Endothelial cell of umbilical vein (primary cell): ENCODE measurements around the gene ZBTB7B. TPM values are rescaled to one million over a fixed set of nuclear protein-coding genes. Genes with fewer than 3 reads are reported as not detected.

Experiments used
- BruUV-seq: library from RNA; stranded (reverse); fragments of 400-500 nt; replicated peaks from 2 replicates; lab custom pipeline; 2021; lab: Mats Ljungman, UMichigan
- CTCF ChIA-PET: fragments of 300-600, 350-600 bp; sonication (Branson Sonifier 250); formaldehyde crosslinking; loops from one replicate; lab custom pipeline; 2021; ENCODE audit warnings: antibody characterized with exemption, inconsistent platforms; lab: Charles Lee
- POLR2A ChIA-PET: fragments of 300-600, 350-600 bp; sonication (Branson Sonifier 250); formaldehyde crosslinking; loops from one replicate; lab custom pipeline; 2021; ENCODE audit warnings: antibody characterized with exemption, inconsistent platforms; lab: Charles Lee
- DNase-seq: peaks from one replicate; pipeline ENCODE4 v3.0.0-alpha.2; 2011; ENCODE audit warnings: low read depth, low spot score
- FAIRE-seq: peaks from 2 replicates; lab custom pipeline; 2011; peaks lifted over from hg19 to GRCh38; lab: Jason Lieb, UNC
- H2AFZ ChIP-seq: 2 replicates; pipeline ENCODE4 v1.6.0; 2012; ENCODE audit warnings: low read depth, low read length, control low read depth, inconsistent platforms
- H3K27ac ChIP-seq: 2 replicates; pipeline ENCODE4 v1.5.1; 2011; ENCODE audit warnings: low read depth, mild to moderate bottlenecking, control low read depth, low read length, moderate library complexity; ENCODE audit not compliant: insufficient read depth
- H3K27me3 ChIP-seq, 2 experiments: 2 replicates each; pipeline versions ENCODE4 v1.6.0 to v1.6.1; 2011; ENCODE audit warnings: low read length in 2 of 2, mixed read lengths in 1 of 2; ENCODE audit not compliant: control insufficient read depth in 2 of 2, insufficient read depth in 2 of 2
- H3K36me3 ChIP-seq, 2 experiments: 2 replicates in 1 of 2; 3 replicates in 1 of 2; pipeline ENCODE4 v1.5.1; 2011; ENCODE audit warnings: low read length in 2 of 2, mild to moderate bottlenecking in 1 of 2, moderate library complexity in 1 of 2; ENCODE audit not compliant: control insufficient read depth in 2 of 2, insufficient read depth in 2 of 2; ENCODE audit errors: extremely low read depth in 1 of 2
- H3K4me1 ChIP-seq: 3 replicates; pipeline ENCODE4 v1.5.1; 2011; ENCODE audit warnings: mild to moderate bottlenecking, low read length; ENCODE audit not compliant: control insufficient read depth, insufficient read depth; ENCODE audit errors: extremely low read depth
- H3K4me2 ChIP-seq: 2 replicates; pipeline ENCODE4 v1.6.1; 2011; ENCODE audit warnings: low read length, control low read depth, mixed read lengths; ENCODE audit not compliant: insufficient read depth
- H3K4me3 ChIP-seq, 3 experiments: fragments of 200-600 bp in 1 of 3; sonication (generic), shearing (Covaris generic) in 1 of 3; replicated peaks in 1 of 3; 2 replicates each; pipeline ENCODE4 v1.5.1; 2011 to 2016; ENCODE audit warnings: control low read depth in 3 of 3, low read length in 3 of 3, mild to moderate bottlenecking in 2 of 3, inconsistent platforms in 1 of 3, low read depth in 1 of 3, moderate library complexity in 1 of 3; ENCODE audit not compliant: insufficient read depth in 1 of 3
- H3K79me2 ChIP-seq: 2 replicates; pipeline ENCODE4 v1.6.0; 2012; ENCODE audit warnings: low read length, inconsistent platforms; ENCODE audit not compliant: control insufficient read depth, insufficient read depth
- H3K9ac ChIP-seq: replicated peaks from 2 replicates; pipeline ENCODE3; 2011; ENCODE audit warnings: low read length, control low read depth; ENCODE audit not compliant: insufficient read depth; ENCODE audit errors: extremely low read depth
- H3K9me1 ChIP-seq: replicated peaks from 3 replicates; pipeline ENCODE4 v1.6.0; 2011; ENCODE audit warnings: mild to moderate bottlenecking, low read length; ENCODE audit not compliant: control insufficient read depth, insufficient read depth; ENCODE audit errors: extremely low read depth
- H3K9me3 ChIP-seq: replicated peaks from 2 replicates; pipeline ENCODE4 v1.5.1; 2012; ENCODE audit warnings: low read length, inconsistent platforms; ENCODE audit not compliant: control insufficient read depth, insufficient read depth
- H4K20me1 ChIP-seq: replicated peaks from 2 replicates; pipeline ENCODE3; 2011; ENCODE audit warnings: mild to moderate bottlenecking, low read length; ENCODE audit not compliant: control insufficient read depth, insufficient read depth; ENCODE audit errors: extremely low read depth
- EZH2 ChIP-seq: IDR thresholded peaks from 2 replicates; pipeline ENCODE4 v1.6.1; 2012; ENCODE audit warnings: borderline replicate concordance, low read depth, mild to moderate bottlenecking, moderate library complexity, low read length, inconsistent platforms; ENCODE audit not compliant: severe bottlenecking
- FOS ChIP-seq: IDR thresholded peaks from 2 replicates; pipeline ENCODE4 v1.6.1; 2011; ENCODE audit warnings: mild to moderate bottlenecking, low read length, moderate library complexity, borderline replicate concordance; ENCODE audit not compliant: insufficient read depth
- GATA2 ChIP-seq: IDR thresholded peaks from 2 replicates; pipeline ENCODE4 v1.7.0; 2011; ENCODE audit warnings: low read depth, mild to moderate bottlenecking, moderate library complexity, mixed read lengths, low read length; ENCODE audit not compliant: insufficient read length, insufficient read depth
- JUN ChIP-seq: IDR thresholded peaks from 2 replicates; pipeline ENCODE4 v1.6.1; 2011; ENCODE audit warnings: borderline replicate concordance, low read depth; ENCODE audit not compliant: insufficient read length, insufficient read depth
- MYC ChIP-seq: IDR thresholded peaks from one replicate; pipeline ENCODE4 v1.6.1; 2011; ENCODE audit warnings: mild to moderate bottlenecking, low read depth, low read length
- POLR2A ChIP-seq: IDR thresholded peaks from 2 replicates; pipeline ENCODE4 v1.6.1; 2012; ENCODE audit warnings: low read depth, mild to moderate bottlenecking, control low read depth, low read length
- POLR2AphosphoS5 ChIP-seq: IDR thresholded peaks from 2 replicates; pipeline ENCODE4 v1.6.1; 2012; ENCODE audit warnings: low read depth, mild to moderate bottlenecking, control low read depth, low read length, moderate library complexity; ENCODE audit not compliant: insufficient read depth
- dilution Hi-C: fragments of 300-500 bp; cut with MboI; formaldehyde crosslinking; loops from one replicate; pipeline ENCODE4 v1.15.0; 2019; ENCODE audit warnings: low sequenced_read_pairs; ENCODE audit not compliant: extremely low pct_ligation_motif_present
- intact Hi-C: fragments of 100-400 bp; cut with micrococcal nuclease; formaldehyde crosslinking; loops from one replicate; pipeline ENCODE4 v1.10.0; 2022
- polyA plus RNA-seq, 4 experiments: library from polyadenylated mRNA; depleted of rRNA in 3 of 4; stranded (reverse) in 3 of 4; unstranded in 1 of 4; fragments of >200 nt; gene quantifications; 2 replicates each; pipeline versions ENCODE4 v1.2.1 to v1.2.3, GENCODE V29; 2011 to 2012; ENCODE audit warnings: missing spikeins in 1 of 4
- total RNA-seq: library from RNA; stranded (reverse); gene quantifications from 2 replicates; pipeline ENCODE4 v1.2.3, GENCODE V29; 2021
- TF ChIP-seq, protein P1 (sequence below): IDR thresholded peaks from 2 replicates; pipeline ENCODE4 v1.6.1; 2011; ENCODE audit not compliant: insufficient read depth, insufficient read length
- TF ChIP-seq, protein P2 (sequence below), 2 donors: IDR thresholded peaks; 1 replicate in 1 of 2; 2 replicates in 1 of 2; pipeline ENCODE4 v1.5.1; 2011; ENCODE audit warnings: low read length in 2 of 2, mild to moderate bottlenecking in 2 of 2, moderate library complexity in 2 of 2, control low read depth in 1 of 2, inconsistent platforms in 1 of 2, low read depth in 1 of 2; ENCODE audit not compliant: insufficient read depth in 1 of 2; ENCODE audit errors: extremely low read depth in 1 of 2

The ZBTB7B gene
- total and polyA plus RNA-seq, 2 donors (not counting 3 experiments of a cell fraction or from before 2014, with no cell fraction given): 20.0 to 26.2 TPM

DNA sequence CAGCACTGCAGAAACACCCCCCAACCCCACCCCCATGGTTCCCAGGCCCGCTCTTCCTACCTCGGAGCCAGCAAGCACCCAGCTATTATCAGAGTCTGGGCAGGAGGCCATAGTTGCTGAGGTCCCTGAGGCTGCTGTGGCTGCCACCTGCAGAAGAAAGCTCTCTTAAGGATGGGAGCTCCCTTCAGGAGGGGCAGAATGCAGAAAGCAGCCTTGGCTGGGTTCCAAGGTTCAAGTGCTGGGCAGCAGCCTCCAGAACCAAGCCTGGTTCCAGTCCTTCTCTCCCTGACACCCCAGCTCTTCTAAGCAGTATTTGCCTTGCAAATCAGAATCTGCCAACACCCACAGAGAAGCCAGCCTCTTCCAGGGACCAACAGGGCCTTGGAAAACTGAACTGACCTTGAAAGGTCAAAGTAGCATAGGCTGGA lies 49.0 kb upstream of the ZBTB7B start:
- no peaks in the 10 kb centered on the region for H3K27me3 ChIP-seq
- DNase-seq: no peak
- no peaks in the 10 kb centered on the region for H4K20me1 ChIP-seq
- no peak overlapping the region for H2AFZ ChIP-seq
- dilution Hi-C loops (no loop called here), intact Hi-C loops (loop anchor here (2.0 kb wide), 2 partner anchors 17 to 19 kb away; partner anchors contain the start of gene PMVK)
- no peaks in the 10 kb centered on the region for H3K9me3 ChIP-seq
- no peak overlapping the region for H3K9ac ChIP-seq
- TF ChIP-seq GATA2 (no peak), JUN (no peak), EZH2 (no peak), POLR2A (no peak), FOS (no peak), POLR2AphosphoS5 (no peak), MYC (no peak)
- TF ChIP-seq, protein P1, sequence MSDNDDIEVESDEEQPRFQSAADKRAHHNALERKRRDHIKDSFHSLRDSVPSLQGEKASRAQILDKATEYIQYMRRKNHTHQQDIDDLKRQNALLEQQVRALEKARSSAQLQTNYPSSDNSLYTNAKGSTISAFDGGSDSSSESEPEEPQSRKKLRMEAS: no peak
- TF ChIP-seq, protein P2, sequence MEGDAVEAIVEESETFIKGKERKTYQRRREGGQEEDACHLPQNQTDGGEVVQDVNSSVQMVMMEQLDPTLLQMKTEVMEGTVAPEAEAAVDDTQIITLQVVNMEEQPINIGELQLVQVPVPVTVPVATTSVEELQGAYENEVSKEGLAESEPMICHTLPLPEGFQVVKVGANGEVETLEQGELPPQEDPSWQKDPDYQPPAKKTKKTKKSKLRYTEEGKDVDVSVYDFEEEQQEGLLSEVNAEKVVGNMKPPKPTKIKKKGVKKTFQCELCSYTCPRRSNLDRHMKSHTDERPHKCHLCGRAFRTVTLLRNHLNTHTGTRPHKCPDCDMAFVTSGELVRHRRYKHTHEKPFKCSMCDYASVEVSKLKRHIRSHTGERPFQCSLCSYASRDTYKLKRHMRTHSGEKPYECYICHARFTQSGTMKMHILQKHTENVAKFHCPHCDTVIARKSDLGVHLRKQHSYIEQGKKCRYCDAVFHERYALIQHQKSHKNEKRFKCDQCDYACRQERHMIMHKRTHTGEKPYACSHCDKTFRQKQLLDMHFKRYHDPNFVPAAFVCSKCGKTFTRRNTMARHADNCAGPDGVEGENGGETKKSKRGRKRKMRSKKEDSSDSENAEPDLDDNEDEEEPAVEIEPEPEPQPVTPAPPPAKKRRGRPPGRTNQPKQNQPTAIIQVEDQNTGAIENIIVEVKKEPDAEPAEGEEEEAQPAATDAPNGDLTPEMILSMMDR (IDR thresholded peaks at IDR 0.05; ENCODE audit: extremely low read depth in 1 of 2, insufficient read depth in 1 of 2, low read depth in 1 of 2, low read length in 2 of 2): no peak
- no peak overlapping the region for H3K4me2 ChIP-seq
- no TSS peak for BruUV-seq
- peaks cover 19% of the 10 kb centered on the region for H3K4me1 ChIP-seq
- no peaks in the 10 kb centered on the region for H3K79me2 ChIP-seq
- no peak for FAIRE-seq
- H3K9me1 ChIP-seq: no peaks in the 10 kb centered on the region
- POLR2A ChIA-PET: no interaction called here
- CTCF ChIA-PET: interaction anchor here (0.9 to 2.4 kb wide), 3 partner anchors 9 to 131 kb away, joined by 3 to 10 read pairs (median 6); no protein-coding TSS in a partner anchor
- H3K27ac ChIP-seq: no peak overlapping the region
- no peak overlapping the region for H3K4me3 ChIP-seq
- peaks cover 0 to 13% of the 10 kb centered on the region in 2 experiments for H3K36me3 ChIP-seq
